NCI-H2227 (cell line): ENCODE measurements around the gene JARID2.

Source experiments
- DNase-seq: peaks from one replicate; lab custom pipeline; 2025; ENCODE audit not compliant: unreplicated experiment; lab: John Stamatoyannopoulos, UW

Gene JARID2

GRCh38 chr6:15431762-15432483 lies 186.1 kb downstream of the JARID2 start:
- DNase-seq = no peak

- no peak for DNase-seq
Observed at GRCh38 chr6:15433511-15433861, 187.6 kb downstream of the JARID2 start.

GRCh38 chr6:15434263-15434662 lies 188.4 kb downstream of the JARID2 start:
- DNase-seq = no peak

- no peak for DNase-seq
Observed at GRCh38 chr6:15434823-15435380, 189.0 kb downstream of the JARID2 start.

GRCh38 chr6:15435468-15435867 lies 189.6 kb downstream of the JARID2 start:
- no peak for DNase-seq

- DNase-seq = no peak
Observed at GRCh38 chr6:15436451-15436850, 190.6 kb downstream of the JARID2 start.

GRCh38 chr6:15437090-15437635 lies 191.3 kb downstream of the JARID2 start:
- DNase-seq = no peak

GRCh38 chr6:15439410-15440025 lies 193.6 kb downstream of the JARID2 start:
- DNase-seq = no peak

GRCh38 chr6:15440040-15440439 lies 194.2 kb downstream of the JARID2 start:
- DNase-seq = no peak

- peak; percentile 62 for DNase-seq
Observed at GRCh38 chr6:15441215-15441868, 195.5 kb downstream of the JARID2 start.

- no peak for DNase-seq
Observed at GRCh38 chr6:15441981-15442380, 196.1 kb downstream of the JARID2 start.

- DNase-seq = no peak
Observed at GRCh38 chr6:15442467-15442866, 196.6 kb downstream of the JARID2 start.

- DNase-seq = no peak
Observed at GRCh38 chr6:15443119-15443830, 197.4 kb downstream of the JARID2 start.

GRCh38 chr6:15444081-15444731 lies 198.3 kb downstream of the JARID2 start:
- DNase-seq = no peak

GRCh38 chr6:15444881-15445280 lies 199.0 kb downstream of the JARID2 start:
- DNase-seq = peak; percentile 35

GRCh38 chr6:15447546-15448267 lies 201.8 kb downstream of the JARID2 start:
- no peak for DNase-seq

- no peak for DNase-seq
Observed at GRCh38 chr6:15449011-15449410, 203.1 kb downstream of the JARID2 start.

- no peak for DNase-seq
Observed at GRCh38 chr6:15451738-15452137, 205.9 kb downstream of the JARID2 start.

GRCh38 chr6:15452182-15452941 lies 206.5 kb downstream of the JARID2 start:
- no peak for DNase-seq
